HepG2 (cell line): ENCODE results near the gene RUNX2. TPM values are rescaled to one million over a fixed set of nuclear protein-coding genes. Genes with fewer than 3 reads are reported as not detected.

Source experiments
- ATAC-seq: fragments of 200-7000 bp; cut with Tn5 transposase; 3 replicates; pipeline ENCODE4 v1.9.1; 2020; ENCODE audit warnings: mild to moderate bottlenecking, moderate library complexity
- BruUV-seq: library from RNA; stranded (reverse); fragments of 400-500 nt; replicated peaks from 2 replicates; lab custom pipeline; 2021; lab: Mats Ljungman, UMichigan
- CTCF ChIA-PET: fragments of 300-600 bp; formaldehyde crosslinking; extraction: SDS; loops from one replicate; lab custom pipeline; 2021; ENCODE audit warnings: low total read pairs, inconsistent platforms, low intra/inter-chr PET ratio; lab: Yijun Ruan, JAX
- POLR2A ChIA-PET: fragments of 350-600 bp; sonication (Branson Sonifier 250); formaldehyde crosslinking; loops from one replicate; lab custom pipeline; 2020; ENCODE audit warnings: antibody characterized with exemption, inconsistent platforms; lab: Yijun Ruan, JAX
- DNase-seq: peaks from one replicate; pipeline ENCODE4 v3.0.0-alpha.2; 2015; ENCODE audit warnings: low spot score
- FAIRE-seq: peaks from 3 replicates; lab custom pipeline; 2011; peaks lifted over from hg19 to GRCh38; lab: Jason Lieb, UNC
- H2AFZ ChIP-seq: one replicate; pipeline ENCODE4 v1.6.1; 2011; ENCODE audit warnings: low read length, inconsistent platforms
- H3K27ac ChIP-seq: fragments of 300-600 bp; 3 replicates; pipeline ENCODE4 v1.8.0; 2011; ENCODE audit warnings: mixed run types, mild to moderate bottlenecking, mixed read lengths, low read length, inconsistent platforms; ENCODE audit not compliant: insufficient read depth; ENCODE audit errors: extremely low read length
- H3K27me3 ChIP-seq, 2 experiments: fragments of 200-600 bp in 1 of 2; 2 replicates in 1 of 2; 3 replicates in 1 of 2; pipeline versions ENCODE4 v1.6.0 to v1.8.0; 2011; ENCODE audit warnings: low read length in 2 of 2, mild to moderate bottlenecking in 2 of 2, moderate library complexity in 2 of 2, inconsistent platforms in 1 of 2; ENCODE audit not compliant: insufficient read depth in 2 of 2, control insufficient read depth in 1 of 2
- H3K36me3 ChIP-seq, 2 experiments: fragments of 200-600 bp in 1 of 2; replicated peaks in 1 of 2; 2 replicates in 1 of 2; 3 replicates in 1 of 2; pipeline versions ENCODE4 v1.5.1 to v1.8.0; 2011; ENCODE audit warnings: low read length in 2 of 2, inconsistent platforms in 1 of 2; ENCODE audit not compliant: insufficient read depth in 2 of 2, control insufficient read depth in 1 of 2
- H3K4me1 ChIP-seq: 2 replicates; pipeline ENCODE4 v1.5.1; 2012; ENCODE audit warnings: low read length, inconsistent platforms; ENCODE audit not compliant: insufficient read depth
- H3K4me2 ChIP-seq: 2 replicates; pipeline ENCODE4 v1.6.0; 2011; ENCODE audit warnings: low read depth, low read length, inconsistent platforms
- H3K4me3 ChIP-seq, 3 experiments: fragments of 200-600 bp in 1 of 3; sonication (generic), shearing (Covaris generic) in 1 of 3; replicated peaks in 1 of 3; 2 replicates each; pipeline ENCODE4 v1.5.1; 2011 to 2016; ENCODE audit warnings: low read length in 3 of 3, inconsistent platforms in 2 of 3, low read depth in 2 of 3, mild to moderate bottlenecking in 2 of 3, control low read depth in 1 of 3, mixed read lengths in 1 of 3; ENCODE audit not compliant: insufficient read depth in 1 of 3
- H3K79me2 ChIP-seq: one replicate; pipeline ENCODE4 v1.6.1; 2011; ENCODE audit warnings: low read length, inconsistent platforms; ENCODE audit not compliant: insufficient read depth
- H3K9ac ChIP-seq: 2 replicates; pipeline ENCODE4 v1.6.0; 2011; ENCODE audit warnings: mild to moderate bottlenecking, low read depth, low read length, inconsistent platforms; ENCODE audit not compliant: insufficient read depth
- H3K9me3 ChIP-seq: 2 replicates; pipeline ENCODE4 v1.5.1; 2012; ENCODE audit warnings: mild to moderate bottlenecking, low read length
- H4K20me1 ChIP-seq: 2 replicates; pipeline ENCODE4 v1.6.0; 2011; ENCODE audit warnings: inconsistent platforms, mild to moderate bottlenecking, low read length, moderate library complexity; ENCODE audit not compliant: insufficient read depth
- FOXA1 ChIP-seq, 2 experiments: fragments of 450-650 bp in 1 of 2; sonication (generic) in 1 of 2; formaldehyde crosslinking in 1 of 2; IDR thresholded peaks; 2 replicates each; pipeline versions ENCODE4 v1.4.0 to v1.6.1; 2016 to 2020; ENCODE audit warnings: missing genetic modification reagents in 1 of 2
- GPN1 ChIP-seq: sonication (generic); formaldehyde crosslinking; IDR thresholded peaks from 2 replicates; pipeline ENCODE4 v1.5.1; 2020; ENCODE audit warnings: missing genetic modification reagents, borderline replicate concordance
- HMG20B ChIP-seq: conservative IDR thresholded peaks from 2 replicates; pipeline ENCODE4 v1.6.1; 2016; ENCODE audit warnings: missing genetic modification reagents, missing compliant biosample characterization
- PREB ChIP-seq: sonication (generic); formaldehyde crosslinking; IDR thresholded peaks from 2 replicates; pipeline ENCODE4 v1.4.0; 2020; ENCODE audit warnings: missing genetic modification reagents
- SIX1 ChIP-seq: sonication (generic); formaldehyde crosslinking; IDR thresholded peaks from 2 replicates; pipeline ENCODE4 v1.4.0; 2020; ENCODE audit warnings: missing genetic modification reagents, borderline replicate concordance
- TCF7L2 ChIP-seq: IDR thresholded peaks from 2 replicates; pipeline ENCODE4 v1.6.1; 2011; ENCODE audit warnings: mild to moderate bottlenecking, low read depth, low read length, moderate library complexity
- ZNF710 ChIP-seq: sonication (generic); formaldehyde crosslinking; IDR thresholded peaks from 2 replicates; pipeline ENCODE4 v1.5.0; 2020; ENCODE audit warnings: mild to moderate bottlenecking, missing genetic modification reagents, borderline replicate concordance
- ZNF841 ChIP-seq: sonication (generic); formaldehyde crosslinking; IDR thresholded peaks from 2 replicates; pipeline ENCODE4 v1.8.1; 2023; ENCODE audit warnings: missing genetic modification reagents, borderline replicate concordance
- WGBS: methylation state at CpG from one replicate; pipeline ENCODE4 v1.1.6; 2017; ENCODE audit warnings: low lambda C conversion rate; 5-methylcytosine and 5-hydroxymethylcytosine counted together
- in situ Hi-C: cut with HindIII; loops from 2 replicates; pipeline ENCODE4 v1.10.0; 2017; ENCODE audit warnings: low pct_unique_long_range_greater_than_20kb; ENCODE audit not compliant: extremely low pct_ligation_motif_present
- intact Hi-C: fragments of 100-400 bp; cut with micrococcal nuclease; formaldehyde crosslinking; loops from one replicate; pipeline ENCODE4 v1.10.0; 2022; ENCODE audit not compliant: unreplicated experiment
- polyA plus RNA-seq, 8 experiments: library from polyadenylated mRNA; depleted of rRNA in 3 of 8; stranded (reverse) in 7 of 8; unstranded in 1 of 8; fragments of >200 nt; fragmentation: Illumina TruSeq in 4 of 8; extraction: Trizol in 4 of 8; gene quantifications; 2 replicates each; pipeline versions ENCODE4 v1.2.1 to v1.2.3, GENCODE V29; 2011 to 2016; ENCODE audit warnings: low read depth in 4 of 8, missing spikeins in 1 of 8, mixed read lengths in 1 of 8; ENCODE audit not compliant: insufficient read depth in 1 of 8
- total RNA-seq, 5 experiments: library from RNA; depleted of rRNA; stranded (reverse); fragments of >200 nt; fragmentation: Illumina TruSeq; extraction: Trizol; gene quantifications; 2 replicates each; pipeline ENCODE4 v1.2.3, GENCODE V29; 2016; ENCODE audit warnings: low read depth in 1 of 5
- TF ChIP-seq, protein P1 (sequence below): sonication (generic); formaldehyde crosslinking; IDR thresholded peaks from 2 replicates; pipeline ENCODE4 v1.4.0; 2020; ENCODE audit warnings: missing genetic modification reagents, mild to moderate bottlenecking, borderline replicate concordance

RUNX2 gene
- total and polyA plus RNA-seq, 2 of the 13 experiments (the other 11 are each of a cell fraction or from before 2014, with no cell fraction given): not detected

DNA sequence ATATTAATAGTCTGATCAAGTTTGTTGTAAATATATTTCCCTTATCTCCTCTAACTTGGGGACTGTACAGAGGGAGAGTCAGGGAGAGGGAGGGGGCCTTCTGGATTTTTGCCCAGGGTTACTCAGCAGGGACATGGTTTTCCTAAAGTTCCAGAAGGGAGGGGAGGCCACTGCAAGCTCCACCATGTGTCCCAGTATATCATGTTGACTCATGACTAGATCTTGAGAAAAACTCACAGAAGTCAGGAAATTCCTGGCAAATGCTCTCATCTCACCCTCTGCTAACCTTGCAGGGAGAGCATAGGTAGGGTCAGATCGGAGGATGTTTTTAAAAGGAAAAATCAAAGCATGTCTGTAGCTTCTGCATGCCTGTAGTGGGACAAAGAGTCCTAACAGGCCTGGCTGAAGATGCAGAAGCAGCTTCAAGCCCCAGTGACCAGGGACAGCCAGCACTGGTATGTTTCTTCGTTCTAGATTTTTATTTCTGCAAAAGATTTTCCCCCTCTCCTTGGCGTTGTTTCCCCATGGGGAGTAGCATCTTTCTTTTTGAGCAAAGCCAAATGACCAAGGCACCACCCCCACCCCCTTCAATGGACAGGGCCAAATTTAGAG lies 322.5 kb downstream of the RUNX2 start:
- H3K4me1 ChIP-seq: no peaks in the 10 kb centered on the region
- CTCF ChIA-PET: no interaction called here
- POLR2A ChIA-PET: no interaction called here
- intact Hi-C loops (no loop called here), in situ Hi-C loops (no loop called here)
- ATAC-seq (no peak), DNase-seq (no peak), FAIRE-seq (no peak)
- 0% methylated on average over 3 of the region's 3 CpGs for WGBS
- no peaks in the 10 kb centered on the region for H3K36me3 ChIP-seq
- H4K20me1 ChIP-seq: no peaks in the 10 kb centered on the region
- H3K79me2 ChIP-seq: no peaks in the 10 kb centered on the region
- no peak overlapping the region for H3K4me3 ChIP-seq
- no TSS peak for BruUV-seq
- no peak overlapping the region for H3K9ac ChIP-seq
- H2AFZ ChIP-seq: no peak overlapping the region
- H3K9me3 ChIP-seq: no peaks in the 10 kb centered on the region
- peaks cover 0 to 42% of the 10 kb centered on the region in 2 experiments; a peak in 3 of 5 replicates for H3K27me3 ChIP-seq
- TF ChIP-seq PREB (CRISPR knock-in tag): no peak
- no peak for TF ChIP-seq SIX1 (CRISPR knock-in tag)
- no peak for TF ChIP-seq HMG20B (CRISPR knock-in tag)
- no peak overlapping the region for H3K27ac ChIP-seq
- H3K4me2 ChIP-seq: no peak overlapping the region

GRCh38 chr6:45651301-45651700 lies 323.2 kb downstream of the RUNX2 start:
- in situ Hi-C loops: no loop called here
- 60% methylated on average over 3 of the region's 3 CpGs for WGBS
- CTCF ChIA-PET: no interaction called here

More at GRCh38 chr6:45651301-45651700, 323.2 kb downstream of the RUNX2 start:
- intact Hi-C loops: no loop called here
- Histone ChIP-seq H3K36me3 (no peaks in the 10 kb centered on the region), H4K20me1 (no peaks in the 10 kb centered on the region), H3K27me3 (peaks cover 0 to 42% of the 10 kb centered on the region in 2 experiments; a peak in 3 of 5 replicates), H3K4me3 (no peak overlapping the region), H3K9me3 (no peaks in the 10 kb centered on the region), H3K9ac (no peak overlapping the region), H2AFZ (no peak overlapping the region), H3K79me2 (no peaks in the 10 kb centered on the region), H3K4me1 (no peaks in the 10 kb centered on the region), H3K4me2 (no peak overlapping the region), H3K27ac (no peak overlapping the region)
- ATAC-seq (no peak), FAIRE-seq (no peak), DNase-seq (no peak)
- POLR2A ChIA-PET: no interaction called here
- no TSS peak for BruUV-seq
- TF ChIP-seq ZNF710 (CRISPR knock-in tag): no peak
- TF ChIP-seq TCF7L2: no peak
- TF ChIP-seq GPN1 (CRISPR knock-in tag): no peak
- TF ChIP-seq ZNF841: no peak
- TF ChIP-seq, protein P1, sequence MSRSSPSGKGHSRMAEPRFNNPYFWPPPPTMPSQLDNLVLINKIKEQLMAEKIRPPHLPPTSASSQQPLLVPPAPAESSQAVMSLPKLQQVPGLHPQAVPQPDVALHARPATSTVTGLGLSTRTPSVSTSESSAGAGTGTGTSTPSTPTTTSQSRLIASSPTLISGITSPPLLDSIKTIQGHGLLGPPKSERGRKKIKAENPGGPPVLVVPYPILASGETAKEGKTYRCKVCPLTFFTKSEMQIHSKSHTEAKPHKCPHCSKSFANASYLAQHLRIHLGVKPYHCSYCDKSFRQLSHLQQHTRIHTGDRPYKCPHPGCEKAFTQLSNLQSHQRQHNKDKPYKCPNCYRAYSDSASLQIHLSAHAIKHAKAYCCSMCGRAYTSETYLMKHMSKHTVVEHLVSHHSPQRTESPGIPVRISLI (CRISPR knock-in tag): no peak
- TF ChIP-seq FOXA1 (IDR thresholded peaks at IDR 0.05): no peak
- no peak for TF ChIP-seq FOXA1 (CRISPR knock-in tag; IDR thresholded peaks at IDR 0.05)
